B cell (primary cell): ENCODE data around the gene HYAL1.

Source experiments
- CTCF ChIP-seq: fragments of 200-600 bp; IDR thresholded peaks from one replicate; pipeline ENCODE4 v1.8.0; 2022; ENCODE audit warnings: antibody characterized with exemption, mild to moderate bottlenecking
- EZH2 ChIP-seq: IDR thresholded peaks from 2 replicates; pipeline ENCODE4 v1.6.1; 2012; ENCODE audit warnings: borderline replicate concordance, low read depth, mild to moderate bottlenecking, moderate library complexity, low read length; ENCODE audit not compliant: insufficient read depth, poor library complexity, severe bottlenecking

- TF ChIP-seq CTCF (no peak), EZH2 (no peak)
These were observed 37.8 kb downstream of the HYAL1 start for GRCh38 chr3:50265571-50265970.
